Uterus (tissue), 4 donors: ENCODE results near the gene AGBL4. TPM values are rescaled to one million over a fixed set of nuclear protein-coding genes. Genes with fewer than 3 reads are reported as not detected.

Source experiments
- DNase-seq, 2 donors: peaks; one replicate each; pipeline ENCODE4 v3.0.0-alpha.2; 2019 to 2020
- H3K27ac ChIP-seq, 2 donors: fragments of 200-600 bp; sonication (generic); 1 replicate in 1 of 2; 2 replicates in 1 of 2; pipeline ENCODE4 v1.5.1; 2016 to 2018
- H3K27me3 ChIP-seq, 2 donors: fragments of 200-600 bp; sonication (generic); one replicate each; pipeline ENCODE4 v1.5.1; 2018 to 2019; ENCODE audit warnings: control low read depth in 1 of 2
- H3K36me3 ChIP-seq, 2 donors: fragments of 200-600 bp; sonication (generic); one replicate each; pipeline ENCODE4 v1.5.1; 2019; ENCODE audit warnings: control low read depth in 1 of 2
- H3K4me1 ChIP-seq, 2 donors: fragments of 200-600 bp; sonication (generic); one replicate each; pipeline ENCODE4 v1.5.1; 2018 to 2019; ENCODE audit warnings: control low read depth in 1 of 2
- H3K4me3 ChIP-seq, 2 donors: fragments of 200-600 bp; sonication (generic); 1 replicate in 1 of 2; 2 replicates in 1 of 2; pipeline ENCODE4 v1.5.1; 2018 to 2019; ENCODE audit warnings: mild to moderate bottlenecking in 1 of 2
- H3K9me3 ChIP-seq, 2 donors: fragments of 200-600 bp; sonication (generic); one replicate each; pipeline ENCODE4 v1.5.1; 2019; ENCODE audit warnings: control low read depth in 1 of 2
- CTCF ChIP-seq, 4 experiments: fragments of 200-600 bp in 2 of 4; fragments of 450-650 bp in 2 of 4; sonication (generic) in 2 of 4; IDR thresholded peaks; one replicate each; pipeline ENCODE4 v1.5.1; 2016 to 2019; ENCODE audit warnings: antibody characterized with exemption in 4 of 4, mild to moderate bottlenecking in 2 of 4, moderate library complexity in 1 of 4
- POLR2A ChIP-seq, 2 donors: fragments of 450-650 bp; IDR thresholded peaks; one replicate each; pipeline ENCODE4 v1.6.1; 2016; ENCODE audit warnings: antibody characterized with exemption in 2 of 2, mild to moderate bottlenecking in 1 of 2, moderate library complexity in 1 of 2
- intact Hi-C: fragments of 100-400 bp; cut with DNase I; formaldehyde crosslinking; loops from one replicate; pipeline ENCODE4 v1.15.1; 2023; ENCODE audit warnings: low total_unique reads
- total RNA-seq, 4 donors: library from RNA; depleted of rRNA in 3 of 4; stranded (reverse); fragments of >200 nt in 3 of 4; gene quantifications; one replicate each; pipeline versions ENCODE4 v1.1.0 to v1.2.4, GENCODE V29; 2014 to 2023
- donor health status: DM: yes; HTN: yes; CAD: no.

AGBL4 gene
- total RNA-seq, 4 donors from 2014 or later = 0.85 to 1.9 TPM; not detected in 2

GRCh38 chr1:49234988-49235387 is 788.8 kb downstream of the AGBL4 start:
- Histone ChIP-seq H3K36me3 (no peaks in the 10 kb centered on the region), H3K27me3 (no peaks in the 10 kb centered on the region), H3K4me1 (no peaks in the 10 kb centered on the region), H3K9me3 (no peaks in the 10 kb centered on the region), H3K27ac (no peak overlapping the region), H3K4me3 (no peak overlapping the region)
- no peak for DNase-seq
- no peak for TF ChIP-seq POLR2A (IDR thresholded peaks at IDR 0.05)
- TF ChIP-seq CTCF (IDR thresholded peaks at IDR 0.05) = no peak
- intact Hi-C loops = no loop called here

GRCh38 chr1:49229555-49229954 is 794.2 kb downstream of the AGBL4 start:
- Histone ChIP-seq H3K9me3 (no peaks in the 10 kb centered on the region), H3K36me3 (no peaks in the 10 kb centered on the region), H3K4me3 (no peak overlapping the region), H3K27ac (no peak overlapping the region), H3K27me3 (no peaks in the 10 kb centered on the region), H3K4me1 (no peaks in the 10 kb centered on the region)
- intact Hi-C loops = no loop called here
- DNase-seq = no peak
- TF ChIP-seq CTCF (IDR thresholded peaks at IDR 0.05) (no peak), POLR2A (IDR thresholded peaks at IDR 0.05) (no peak)

- Histone ChIP-seq H3K4me1 (no peaks in the 10 kb centered on the region), H3K27me3 (no peaks in the 10 kb centered on the region), H3K27ac (no peak overlapping the region), H3K4me3 (no peak overlapping the region), H3K9me3 (no peaks in the 10 kb centered on the region), H3K36me3 (no peaks in the 10 kb centered on the region)
- no peak for TF ChIP-seq POLR2A (IDR thresholded peaks at IDR 0.05)
- no peak for TF ChIP-seq CTCF (IDR thresholded peaks at IDR 0.05)
- DNase-seq = no peak
- intact Hi-C loops = no loop called here
Measured at GRCh38 chr1:49226758-49227157, 797.0 kb downstream of the AGBL4 start.

- no peak overlapping the region for H3K27ac ChIP-seq
- H3K4me3 ChIP-seq = no peak overlapping the region
- H3K4me1 ChIP-seq = no peaks in the 10 kb centered on the region
- TF ChIP-seq CTCF (IDR thresholded peaks at IDR 0.05) (no peak), POLR2A (IDR thresholded peaks at IDR 0.05) (no peak)
- no peaks in the 10 kb centered on the region for H3K9me3 ChIP-seq
- no peaks in the 10 kb centered on the region for H3K27me3 ChIP-seq
- no peaks in the 10 kb centered on the region for H3K36me3 ChIP-seq
- intact Hi-C loops = no loop called here
- no peak for DNase-seq
Measured at GRCh38 chr1:49225464-49225863, 798.3 kb downstream of the AGBL4 start.

- H3K27me3 ChIP-seq = no peaks in the 10 kb centered on the region
- TF ChIP-seq POLR2A (IDR thresholded peaks at IDR 0.05) (no peak), CTCF (IDR thresholded peaks at IDR 0.05) (no peak)
- H3K4me1 ChIP-seq = no peaks in the 10 kb centered on the region
- intact Hi-C loops = no loop called here
- H3K4me3 ChIP-seq = no peak overlapping the region
- DNase-seq = no peak
- no peaks in the 10 kb centered on the region for H3K9me3 ChIP-seq
- H3K27ac ChIP-seq = no peak overlapping the region
- H3K36me3 ChIP-seq = no peaks in the 10 kb centered on the region
Measured at GRCh38 chr1:49213301-49213700, 810.5 kb downstream of the AGBL4 start.
